OCI-LY3 (cell line): ENCODE data around the gene APBB1IP.

Experiments
- EZH2phosphoT487 ChIP-seq: fragments of 200-600 bp; shearing (Covaris generic); IDR thresholded peaks from 2 replicates; pipeline ENCODE4 v1.6.1; 2018; ENCODE audit warnings: antibody characterized with exemption, mixed run types, low read depth
- TF ChIP-seq, protein P1 (sequence below): fragments of 200-600, 300-600 bp; sonication (generic); IDR thresholded peaks from 2 replicates; pipeline ENCODE4 v1.5.1; 2014; ENCODE audit warnings: antibody characterized with exemption, low read length, low read depth

DNA sequence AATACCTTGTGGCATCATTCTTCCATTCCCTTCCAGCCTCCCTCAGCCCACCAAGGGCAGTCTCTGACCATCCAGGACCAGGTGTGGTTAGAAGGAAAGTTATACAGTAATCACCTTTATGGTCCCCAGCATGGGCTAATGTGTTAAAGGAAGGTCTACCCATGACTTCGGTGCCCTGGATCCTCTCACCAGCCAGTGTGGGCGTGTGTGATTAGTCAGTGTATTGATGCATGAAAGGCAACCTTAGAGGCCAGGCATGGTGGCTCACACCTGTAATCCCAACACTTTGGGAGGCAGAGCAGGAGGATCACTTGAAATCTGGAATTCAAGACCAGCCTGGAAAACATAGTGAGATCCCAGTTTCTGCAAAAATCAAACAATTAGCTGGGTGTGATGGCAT, 88.9 kb downstream of the APBB1IP start:
- TF ChIP-seq, protein P1, sequence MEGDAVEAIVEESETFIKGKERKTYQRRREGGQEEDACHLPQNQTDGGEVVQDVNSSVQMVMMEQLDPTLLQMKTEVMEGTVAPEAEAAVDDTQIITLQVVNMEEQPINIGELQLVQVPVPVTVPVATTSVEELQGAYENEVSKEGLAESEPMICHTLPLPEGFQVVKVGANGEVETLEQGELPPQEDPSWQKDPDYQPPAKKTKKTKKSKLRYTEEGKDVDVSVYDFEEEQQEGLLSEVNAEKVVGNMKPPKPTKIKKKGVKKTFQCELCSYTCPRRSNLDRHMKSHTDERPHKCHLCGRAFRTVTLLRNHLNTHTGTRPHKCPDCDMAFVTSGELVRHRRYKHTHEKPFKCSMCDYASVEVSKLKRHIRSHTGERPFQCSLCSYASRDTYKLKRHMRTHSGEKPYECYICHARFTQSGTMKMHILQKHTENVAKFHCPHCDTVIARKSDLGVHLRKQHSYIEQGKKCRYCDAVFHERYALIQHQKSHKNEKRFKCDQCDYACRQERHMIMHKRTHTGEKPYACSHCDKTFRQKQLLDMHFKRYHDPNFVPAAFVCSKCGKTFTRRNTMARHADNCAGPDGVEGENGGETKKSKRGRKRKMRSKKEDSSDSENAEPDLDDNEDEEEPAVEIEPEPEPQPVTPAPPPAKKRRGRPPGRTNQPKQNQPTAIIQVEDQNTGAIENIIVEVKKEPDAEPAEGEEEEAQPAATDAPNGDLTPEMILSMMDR: no peak
- TF ChIP-seq EZH2phosphoT487: no peak
